Stimulated activated CD8-positive, alpha-beta memory T cell treated with anti-CD3 and anti-CD28 coated beads, Interleukin-4, amount 100 ng/mL, for 4 hours (primary cell): ENCODE data around the gene LAIR1.

ENCODE experiments used
- DNase-seq, 2 donors: peaks; one replicate each; pipeline ENCODE4 v3.0.0-alpha.2; 2020; ENCODE audit warnings: low read depth in 2 of 2, low spot score in 1 of 2

The LAIR1 gene

GRCh38 chr19:54319049-54319448 lies 45.7 kb downstream of the LAIR1 start:
- no peak for DNase-seq

- no peak for DNase-seq
Observed at GRCh38 chr19:54317965-54318240, 46.8 kb downstream of the LAIR1 start.

DNA sequence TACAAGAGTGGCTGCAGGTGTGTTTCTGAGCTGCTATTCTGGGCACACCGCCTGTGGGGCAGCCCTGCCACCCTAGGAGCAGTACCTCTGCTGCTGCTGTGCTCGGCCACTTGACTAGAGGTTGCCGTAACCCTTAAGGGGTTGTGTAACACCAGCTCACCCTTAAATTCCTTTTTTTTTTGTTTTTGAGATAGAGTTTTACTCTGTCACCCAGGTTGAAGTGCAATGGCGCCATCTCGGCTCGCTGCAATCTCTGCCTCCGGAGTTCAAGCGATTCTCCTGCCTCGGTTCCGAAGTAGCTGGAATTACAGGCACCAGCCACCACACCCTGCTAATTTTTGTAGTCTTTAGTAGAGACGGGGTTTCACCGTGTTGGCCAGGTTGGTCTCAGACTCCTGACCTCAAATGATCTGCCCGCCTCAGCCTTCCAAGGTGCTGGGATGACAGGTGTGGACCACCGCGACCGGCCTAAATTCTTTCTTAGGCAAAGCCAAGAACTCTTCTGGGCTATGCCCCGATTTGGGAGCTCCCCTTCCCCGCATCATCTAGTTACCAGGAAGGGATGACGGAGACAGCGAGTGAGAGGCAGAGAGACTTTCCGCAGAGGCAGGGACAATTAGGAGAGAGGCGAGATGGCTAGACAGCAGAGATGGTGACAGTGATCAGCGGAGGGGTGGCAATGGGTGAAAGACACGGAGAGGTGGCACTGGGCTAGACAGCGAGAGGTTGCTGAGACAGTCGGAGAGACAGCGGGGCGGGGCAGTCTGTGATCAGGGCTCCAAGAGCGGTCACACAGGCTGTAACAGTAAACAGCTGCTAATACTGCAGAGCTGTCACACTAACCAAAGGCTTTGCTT lies 47.4 kb downstream of the LAIR1 start:
- DNase-seq, result no peak

GRCh38 chr19:54316746-54317107 lies 48.0 kb downstream of the LAIR1 start:
- no peak for DNase-seq

- DNase-seq, result no peak
Observed at GRCh38 chr19:54315956-54316355, 48.8 kb downstream of the LAIR1 start.

DNA sequence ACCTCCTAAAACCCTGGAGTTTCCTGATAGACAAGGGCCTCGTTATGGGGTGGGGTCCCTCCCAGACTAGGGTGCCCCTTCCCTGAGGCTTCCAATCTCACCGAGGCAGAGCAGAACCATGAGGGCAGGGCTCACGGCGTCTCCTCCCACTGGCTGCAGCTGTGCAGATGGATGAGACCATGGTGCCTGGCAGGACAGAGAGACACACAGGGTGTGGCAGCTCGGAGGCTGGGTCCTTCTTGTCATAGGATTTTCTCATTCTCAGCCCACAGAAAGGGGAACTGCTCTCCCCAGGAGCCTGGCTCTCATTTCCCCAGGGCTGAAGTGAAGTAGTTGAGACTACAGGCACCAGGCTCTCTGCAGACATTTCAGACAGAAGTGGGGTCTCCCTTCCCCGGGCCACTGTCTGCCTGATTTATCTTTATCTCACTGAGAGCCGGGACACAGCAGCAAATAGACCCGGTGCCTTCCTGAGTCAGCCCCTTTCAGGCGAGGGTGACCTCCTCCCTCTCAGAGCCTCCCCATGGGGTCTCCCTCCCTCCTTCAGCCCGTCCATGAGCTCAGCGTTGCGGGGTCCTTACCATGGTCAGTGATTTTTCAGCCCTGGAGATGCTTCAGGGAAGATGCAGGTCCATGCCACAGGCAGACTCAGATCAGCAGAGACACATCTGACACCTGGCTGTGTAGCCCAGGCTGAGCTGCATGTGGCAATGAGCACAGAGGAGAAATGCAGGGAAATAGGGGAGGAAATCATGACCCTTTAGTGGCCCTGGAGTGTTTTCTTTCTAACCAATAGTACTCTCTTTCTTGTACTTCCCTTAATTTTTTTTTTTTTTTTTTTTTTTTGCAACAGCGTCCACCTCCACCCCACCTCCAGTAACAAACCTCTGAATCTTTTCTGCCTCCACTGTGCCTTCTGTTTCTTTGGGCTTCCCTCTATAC lies 52.0 kb downstream of the LAIR1 start, which contains the start of gene LILRA5:
Gene LILRA5, minus strand, starts transcription at position 731 of the 942 bp plus-strand sequence. Its CDS starts 147 bp downstream, at position 584.
- DNase-seq, result no peak

- no peak for DNase-seq
Observed at GRCh38 chr19:54312011-54312410, 52.7 kb downstream of the LAIR1 start.

DNA sequence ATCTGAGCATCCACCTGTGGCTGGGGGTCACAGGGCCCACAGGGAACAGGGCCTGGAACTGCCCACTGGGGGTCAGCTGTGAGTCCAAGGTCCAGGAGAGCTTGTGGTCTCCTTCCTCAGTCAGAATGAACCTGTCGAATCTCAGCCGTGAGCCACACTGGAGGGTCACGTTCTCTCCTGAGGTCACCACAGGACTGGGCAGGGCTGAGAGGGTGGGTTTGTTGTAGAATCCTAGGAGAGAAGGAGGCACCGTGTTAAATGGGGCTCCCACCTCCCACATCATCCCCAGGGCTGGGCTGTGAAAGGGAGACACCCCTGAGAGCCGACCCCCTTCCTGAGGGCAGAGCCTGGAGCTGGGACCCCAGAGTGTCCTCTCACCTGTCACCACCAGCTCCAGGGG lies 53.2 kb downstream of the LAIR1 start:
- DNase-seq, result no peak

DNA sequence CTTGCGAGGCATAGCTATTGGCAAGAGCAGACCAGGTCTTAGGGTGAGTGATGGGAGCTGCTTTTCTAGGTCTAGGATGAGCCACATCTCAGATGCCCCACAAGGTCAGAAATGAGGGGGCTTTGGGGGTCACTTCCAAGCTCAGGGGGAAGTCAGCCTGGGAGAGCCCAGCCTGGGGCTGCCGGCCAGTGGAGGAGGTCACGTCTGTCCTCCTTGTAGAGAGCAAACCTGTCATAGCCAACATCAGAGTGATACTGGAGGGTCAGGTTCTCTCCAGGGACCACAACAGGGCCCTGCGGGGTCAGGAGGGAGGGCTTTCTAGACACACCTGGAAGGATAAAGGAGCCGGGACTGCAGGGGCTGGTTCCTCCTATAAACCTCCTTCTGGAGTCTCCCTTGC lies 54.2 kb downstream of the LAIR1 start:
- DNase-seq, result no peak

DNA sequence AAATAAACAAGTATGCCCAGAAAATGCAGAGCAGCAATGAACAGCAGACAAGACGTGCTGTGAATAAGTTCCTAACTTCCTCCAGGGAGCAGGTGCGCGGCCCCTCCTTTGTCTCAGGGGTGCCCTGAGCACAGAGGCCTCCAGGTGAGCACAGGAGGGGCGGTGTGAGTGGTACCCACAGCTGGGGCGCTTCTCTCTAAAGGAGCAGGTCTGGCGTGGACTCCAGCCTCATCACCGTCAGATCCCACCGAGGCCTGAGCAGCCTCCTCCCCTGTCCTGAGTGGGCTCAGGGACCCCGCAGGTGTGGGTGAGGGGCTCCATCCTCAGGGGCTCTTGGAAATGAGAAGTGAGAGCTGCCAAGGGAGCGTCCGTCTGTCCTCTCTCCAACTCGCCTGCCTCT lies 54.9 kb downstream of the LAIR1 start:
- no peak for DNase-seq

DNA sequence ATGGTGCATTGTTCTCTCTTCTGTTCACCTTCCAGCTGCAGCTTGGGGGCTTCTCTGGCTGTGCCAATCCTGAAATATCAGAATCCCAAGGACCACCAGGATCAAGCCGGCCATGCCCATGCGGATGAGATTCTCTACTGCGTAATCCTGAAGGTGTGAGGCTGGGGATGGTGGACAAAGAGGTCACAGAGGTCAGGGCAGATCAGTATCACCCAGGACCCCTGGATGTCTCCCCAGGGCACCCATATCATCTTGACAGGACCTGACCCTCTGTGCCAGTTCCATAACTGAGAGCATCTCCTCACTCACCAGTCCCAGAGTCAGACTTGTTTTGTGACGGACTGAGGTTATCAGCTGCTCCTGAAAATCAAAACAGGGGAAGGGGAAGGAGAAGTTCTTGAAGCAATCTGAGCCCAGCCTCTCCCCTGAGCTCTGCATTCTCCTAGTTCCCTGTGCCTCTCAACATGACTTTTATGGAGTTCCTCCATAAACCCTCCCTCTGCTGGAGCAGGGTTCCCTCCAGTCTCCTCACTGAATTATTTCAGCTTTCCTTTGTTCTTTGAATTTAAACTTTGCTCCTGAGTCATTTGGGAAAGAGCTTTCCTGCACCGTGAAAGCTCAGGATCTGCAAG lies 57.2 kb downstream of the LAIR1 start:
- DNase-seq, result no peak

DNA sequence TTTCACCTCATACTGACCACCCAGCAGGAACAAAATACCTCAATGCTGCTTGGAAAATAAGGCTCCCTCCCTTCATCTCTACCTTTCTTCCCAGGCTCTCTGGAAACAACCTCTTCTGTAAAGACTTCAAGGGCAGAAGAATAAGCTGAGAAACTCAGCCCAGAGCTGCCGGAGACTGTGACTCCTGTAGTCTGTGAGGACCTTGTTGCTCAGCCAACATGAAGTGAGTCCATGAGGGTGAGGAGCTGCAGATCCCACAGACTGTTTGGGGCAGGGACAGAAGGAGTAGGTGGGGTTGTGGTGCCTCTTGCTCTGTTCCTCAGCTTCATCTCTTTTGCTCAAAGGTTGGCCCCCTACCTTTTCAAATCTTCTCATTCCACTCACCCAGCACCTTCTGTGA lies 59.6 kb downstream of the LAIR1 start:
- no peak for DNase-seq

- DNase-seq, result no peak
Observed at GRCh38 chr19:54302257-54302656, 62.5 kb downstream of the LAIR1 start.
